IMR-90 (cell line): ENCODE measurements around the gene FIBCD1. TPM values are rescaled to one million over a fixed set of nuclear protein-coding genes. Genes with fewer than 3 reads are reported as not detected.

Source experiments
- ATAC-seq: fragments of 200-7000 bp; cut with Tn5 transposase; 2 replicates; pipeline ENCODE4 v1.9.1; 2020; ENCODE audit warnings: low read depth, mild to moderate bottlenecking, moderate library complexity
- BruUV-seq: library from RNA; stranded (reverse); fragments of 400-500 nt; replicated peaks from 2 replicates; lab custom pipeline; 2021; lab: Mats Ljungman, UMichigan
- CTCF ChIA-PET: fragments of 300-600 bp; formaldehyde crosslinking; extraction: SDS; loops from one replicate; lab custom pipeline; 2021; ENCODE audit warnings: antibody characterized with exemption; lab: Yijun Ruan, JAX
- POLR2A ChIA-PET: fragments of 300-600 bp; sonication (Branson Sonifier 250); formaldehyde crosslinking; loops from one replicate; lab custom pipeline; 2022; ENCODE audit warnings: antibody characterized with exemption; ENCODE audit not compliant: unreplicated experiment; lab: Charles Lee
- DNase-seq: peaks from one replicate; pipeline ENCODE4 v3.0.0; 2013
- H2AFZ ChIP-seq: replicated peaks from 2 replicates; pipeline ENCODE3; 2013; ENCODE audit warnings: low read length, mild to moderate bottlenecking; ENCODE audit not compliant: poor library complexity
- H2AK5ac ChIP-seq: 2 replicates; pipeline ENCODE4 v1.6.1; 2013; ENCODE audit warnings: low read depth, low read length, inconsistent platforms
- H2AK9ac ChIP-seq: replicated peaks from 2 replicates; pipeline ENCODE3; 2013; ENCODE audit warnings: mild to moderate bottlenecking, low read depth, low read length, moderate library complexity; ENCODE audit not compliant: poor library complexity
- H2BK120ac ChIP-seq: 2 replicates; pipeline ENCODE4 v1.6.1; 2013; ENCODE audit warnings: low read depth, low read length, inconsistent platforms
- H2BK15ac ChIP-seq: 3 replicates; pipeline ENCODE4 v1.6.1; 2013; ENCODE audit warnings: low read depth, low read length, inconsistent platforms
- H2BK20ac ChIP-seq: 2 replicates; pipeline ENCODE4 v1.6.1; 2013; ENCODE audit warnings: low read depth, mild to moderate bottlenecking, inconsistent platforms, low read length, moderate library complexity
- H2BK5ac ChIP-seq: 2 replicates; pipeline ENCODE4 v1.6.1; 2013; ENCODE audit warnings: mild to moderate bottlenecking, low read depth, low read length, inconsistent platforms; ENCODE audit not compliant: poor library complexity, severe bottlenecking
- H3K14ac ChIP-seq: replicated peaks from 2 replicates; pipeline ENCODE4 v1.6.1; 2013; ENCODE audit warnings: low read depth, low read length, inconsistent platforms
- H3K18ac ChIP-seq: 2 replicates; pipeline ENCODE4 v1.6.1; 2013; ENCODE audit warnings: low read depth, low read length, control low read depth
- H3K23ac ChIP-seq: 2 replicates; pipeline ENCODE4 v1.6.1; 2013; ENCODE audit warnings: low read depth, low read length, inconsistent platforms
- H3K27ac ChIP-seq: 2 replicates; pipeline ENCODE4 v1.5.1; 2013; ENCODE audit warnings: mild to moderate bottlenecking, control low read depth, low read length; ENCODE audit not compliant: insufficient read depth
- H3K27me3 ChIP-seq: 2 replicates; pipeline ENCODE4 v1.6.1; 2013; ENCODE audit warnings: low read length; ENCODE audit not compliant: control insufficient read depth, insufficient read depth
- H3K36me3 ChIP-seq: 2 replicates; pipeline ENCODE4 v1.6.1; 2013; ENCODE audit warnings: low read length, mixed read lengths; ENCODE audit not compliant: control insufficient read depth, insufficient read depth
- H3K4ac ChIP-seq: 2 replicates; pipeline ENCODE4 v1.6.1; 2013; ENCODE audit warnings: low read depth, low read length, inconsistent platforms
- H3K4me1 ChIP-seq: 2 replicates; pipeline ENCODE4 v1.6.1; 2013; ENCODE audit warnings: low read length, mixed read lengths; ENCODE audit not compliant: control insufficient read depth, insufficient read depth
- H3K4me2 ChIP-seq: 2 replicates; pipeline ENCODE4 v1.6.1; 2013; ENCODE audit warnings: low read depth, mild to moderate bottlenecking, control low read depth, low read length, moderate library complexity
- H3K4me3 ChIP-seq: 2 replicates; pipeline ENCODE4 v1.5.1; 2013; ENCODE audit warnings: low read depth, mild to moderate bottlenecking, control low read depth, low read length, moderate library complexity; ENCODE audit not compliant: insufficient read depth
- H3K56ac ChIP-seq: 2 replicates; pipeline ENCODE4 v1.6.1; 2013; ENCODE audit warnings: low read length, inconsistent platforms; ENCODE audit not compliant: insufficient read depth; ENCODE audit errors: extremely low read depth
- H3K79me1 ChIP-seq, 2 experiments: 2 replicates each; pipeline ENCODE4 v1.6.1; 2013; ENCODE audit warnings: low read length in 2 of 2, inconsistent platforms in 1 of 2, low read depth in 1 of 2
- H3K9ac ChIP-seq: 2 replicates; pipeline ENCODE4 v1.6.1; 2013; ENCODE audit warnings: low read depth, low read length, control low read depth
- H3K9me1 ChIP-seq: 2 replicates; pipeline ENCODE4 v1.6.1; 2013; ENCODE audit warnings: low read length, inconsistent platforms; ENCODE audit not compliant: insufficient read depth
- H3K9me3 ChIP-seq: 2 replicates; pipeline ENCODE4 v1.6.1; 2013; ENCODE audit warnings: low read length; ENCODE audit not compliant: control insufficient read depth, insufficient read depth
- H4K20me1 ChIP-seq: 2 replicates; pipeline ENCODE4 v1.6.1; 2013; ENCODE audit warnings: low read length, inconsistent platforms; ENCODE audit not compliant: insufficient read depth
- H4K5ac ChIP-seq: 2 replicates; pipeline ENCODE4 v1.6.1; 2013; ENCODE audit warnings: mild to moderate bottlenecking, low read depth, low read length, control low read depth
- H4K8ac ChIP-seq, 2 experiments: 2 replicates each; pipeline ENCODE4 v1.6.1; 2013; ENCODE audit warnings: low read depth in 2 of 2, low read length in 2 of 2, control low read depth in 1 of 2, inconsistent platforms in 1 of 2
- H4K91ac ChIP-seq: 2 replicates; pipeline ENCODE4 v1.6.1; 2013; ENCODE audit warnings: low read depth, low read length, inconsistent platforms; ENCODE audit not compliant: insufficient read depth
- CEBPB ChIP-seq: IDR thresholded peaks from 2 replicates; pipeline ENCODE4 v1.6.1; 2012; ENCODE audit warnings: low read depth, low read length, improper control_type of control experiment
- ELK1 ChIP-seq: fragments of 150-350 bp; IDR thresholded peaks from 2 replicates; pipeline ENCODE4 v1.6.1; 2016; ENCODE audit warnings: low read depth, mild to moderate bottlenecking, low read length, moderate library complexity, borderline replicate concordance
- POLR2A ChIP-seq: IDR thresholded peaks from 2 replicates; pipeline ENCODE4 v1.6.1; 2012; ENCODE audit warnings: mild to moderate bottlenecking, low read depth, low read length
- RCOR1 ChIP-seq: IDR thresholded peaks from 2 replicates; pipeline ENCODE4 v1.6.1; 2012; ENCODE audit warnings: mild to moderate bottlenecking, low read length, improper control_type of control experiment; ENCODE audit not compliant: insufficient replicate concordance
- RFX5 ChIP-seq: IDR thresholded peaks from 2 replicates; pipeline ENCODE4 v1.8.0; 2012; ENCODE audit warnings: low read depth, mild to moderate bottlenecking, low read length, moderate library complexity
- WGBS, 2 experiments: methylation state at CpG; one replicate each; pipeline versions ENCODE4 v1.1.5 to v1.1.7; 2013; ENCODE audit warnings: missing lambda C conversion rate in 2 of 2; ENCODE audit not compliant: insufficient read length in 1 of 2; ENCODE audit errors: extremely low coverage in 2 of 2; 5-methylcytosine and 5-hydroxymethylcytosine counted together
- dilution Hi-C: fragments of 300-500 bp; cut with HindIII; formaldehyde crosslinking; loops from one replicate; pipeline ENCODE4 v1.14.3; 2018; ENCODE audit warnings: low sequenced_read_pairs; ENCODE audit not compliant: unreplicated experiment
- in situ Hi-C: fragments of 300-500 bp; cut with MboI; formaldehyde crosslinking; loops from 3 replicates; pipeline ENCODE4 v1.14.3; 2019; ENCODE audit warnings: low sequenced_read_pairs, inconsistent platforms, mixed read lengths
- intact Hi-C: fragments of 100-400 bp; cut with micrococcal nuclease; formaldehyde crosslinking; loops from 2 replicates; pipeline ENCODE4 v1.10.0; 2022
- polyA plus RNA-seq, 3 experiments: library from polyadenylated mRNA; depleted of rRNA; stranded (reverse); fragments of >200 nt; gene quantifications; 2 replicates each; pipeline ENCODE4 v1.2.3, GENCODE V29; 2012; ENCODE audit warnings: low replicate concordance in 1 of 3
- total RNA-seq: library from RNA; depleted of rRNA; stranded (reverse); fragments of >200 nt; gene quantifications from 2 replicates; pipeline ENCODE4 v1.2.3, GENCODE V29; 2012

FIBCD1 gene
- total and polyA plus RNA-seq, 2 of the 4 experiments (the other 2 are of a cell fraction): 1.1 to 10.1 TPM

DNA sequence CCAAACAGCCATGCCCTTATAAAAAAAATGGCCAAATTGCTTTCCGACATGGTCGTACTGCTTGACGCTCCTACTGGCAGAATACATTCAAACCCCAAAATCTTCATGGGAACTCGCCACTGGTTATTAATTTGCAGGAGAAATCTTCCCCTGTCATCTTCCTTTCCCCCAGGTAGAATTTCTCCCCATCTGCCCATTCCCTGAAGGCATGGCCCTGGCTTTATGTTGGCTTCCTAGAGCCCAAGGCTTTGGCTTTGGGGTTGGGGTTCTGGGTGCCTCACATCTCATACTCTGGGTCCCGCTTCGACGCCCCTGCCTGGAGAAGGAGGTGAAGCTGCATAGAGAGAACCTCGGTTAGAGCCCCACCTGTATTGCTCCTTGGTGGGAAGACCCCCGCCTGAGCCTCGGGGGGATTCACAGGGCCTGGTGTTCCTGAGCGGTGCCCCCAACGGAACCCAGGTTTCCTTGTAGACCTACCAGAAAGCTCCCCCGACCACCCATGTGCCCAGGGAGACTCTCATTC is 8.6 kb upstream of the FIBCD1 start:
- H2AK9ac ChIP-seq: no peak overlapping the region

More for the DNA sequence above, 8.6 kb upstream of the FIBCD1 start:
- H3K4me1 ChIP-seq: no peaks in the 10 kb centered on the region
- H3K9me3 ChIP-seq: peaks cover 10% of the 10 kb centered on the region
- TF ChIP-seq RCOR1 (no peak), RFX5 (no peak), CEBPB (no peak), POLR2A (no peak), ELK1 (no peak)
- no peak overlapping the region for H4K91ac ChIP-seq
- WGBS, 2 experiments: 80% methylated on average over 2 of the region's 13 CpGs; no CpG with 5 or more reads in 1 of the 2 experiments
- H3K4ac ChIP-seq: no peak overlapping the region
- no peak overlapping the region for H3K23ac ChIP-seq
- ATAC-seq (no peak), DNase-seq (no peak)
- no peak overlapping the region for H2BK20ac ChIP-seq
- in situ Hi-C loops (no loop called here), dilution Hi-C loops (no loop called here), intact Hi-C loops (no loop called here)
- no peak overlapping the region for H2AK5ac ChIP-seq
- no peak overlapping the region for H2BK120ac ChIP-seq
- peaks cover 68% of the 10 kb centered on the region for H3K27me3 ChIP-seq
- no peak overlapping the region for H2AFZ ChIP-seq
- H4K5ac ChIP-seq: no peak overlapping the region
- H3K9me1 ChIP-seq: no peaks in the 10 kb centered on the region
- no peak overlapping the region for H3K9ac ChIP-seq
- H2BK5ac ChIP-seq: no peak overlapping the region
- no peaks in the 10 kb centered on the region for H4K20me1 ChIP-seq
- no peak overlapping the region for H3K14ac ChIP-seq
- no peak overlapping the region for H2BK15ac ChIP-seq
- H3K4me2 ChIP-seq: no peak overlapping the region
- no peak overlapping the region for H3K18ac ChIP-seq
- no peaks in the 10 kb centered on the region for H3K36me3 ChIP-seq
- no TSS peak for BruUV-seq
- no peak overlapping the region for H4K8ac ChIP-seq
- ChIA-PET CTCF (no interaction called here), POLR2A (no interaction called here)
- H3K4me3 ChIP-seq: no peak overlapping the region
- H3K27ac ChIP-seq: no peak overlapping the region
- no peaks in the 10 kb centered on the region for H3K79me1 ChIP-seq
- no peak overlapping the region for H3K56ac ChIP-seq
